GM13976 (cell line): ENCODE measurements around the gene TCFL5.

Source experiments
- DNase-seq: peaks from one replicate; pipeline ENCODE4 v3.0.0; 2012; ENCODE audit warnings: low spot score
- in situ Hi-C: fragments of 300-500 bp; cut with MboI; formaldehyde crosslinking; loops from one replicate; pipeline ENCODE4 v1.12.0; 2022; ENCODE audit warnings: low sequenced_read_pairs, mixed read lengths, inconsistent platforms; ENCODE audit not compliant: unreplicated experiment
- TF ChIP-seq, protein P1 (sequence below): IDR thresholded peaks from 2 replicates; pipeline ENCODE4 v1.5.1; 2012; ENCODE audit warnings: borderline replicate concordance, mild to moderate bottlenecking; ENCODE audit not compliant: insufficient read depth; ENCODE audit errors: extremely low read depth, missing control alignments, control extremely low read depth

TCFL5 gene

GRCh38 chr20:62826646-62827310, 34.8 kb downstream of the TCFL5 start:
- in situ Hi-C loops = no loop called here
- TF ChIP-seq, protein P1, sequence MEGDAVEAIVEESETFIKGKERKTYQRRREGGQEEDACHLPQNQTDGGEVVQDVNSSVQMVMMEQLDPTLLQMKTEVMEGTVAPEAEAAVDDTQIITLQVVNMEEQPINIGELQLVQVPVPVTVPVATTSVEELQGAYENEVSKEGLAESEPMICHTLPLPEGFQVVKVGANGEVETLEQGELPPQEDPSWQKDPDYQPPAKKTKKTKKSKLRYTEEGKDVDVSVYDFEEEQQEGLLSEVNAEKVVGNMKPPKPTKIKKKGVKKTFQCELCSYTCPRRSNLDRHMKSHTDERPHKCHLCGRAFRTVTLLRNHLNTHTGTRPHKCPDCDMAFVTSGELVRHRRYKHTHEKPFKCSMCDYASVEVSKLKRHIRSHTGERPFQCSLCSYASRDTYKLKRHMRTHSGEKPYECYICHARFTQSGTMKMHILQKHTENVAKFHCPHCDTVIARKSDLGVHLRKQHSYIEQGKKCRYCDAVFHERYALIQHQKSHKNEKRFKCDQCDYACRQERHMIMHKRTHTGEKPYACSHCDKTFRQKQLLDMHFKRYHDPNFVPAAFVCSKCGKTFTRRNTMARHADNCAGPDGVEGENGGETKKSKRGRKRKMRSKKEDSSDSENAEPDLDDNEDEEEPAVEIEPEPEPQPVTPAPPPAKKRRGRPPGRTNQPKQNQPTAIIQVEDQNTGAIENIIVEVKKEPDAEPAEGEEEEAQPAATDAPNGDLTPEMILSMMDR = no peak
- no peak for DNase-seq

DNA sequence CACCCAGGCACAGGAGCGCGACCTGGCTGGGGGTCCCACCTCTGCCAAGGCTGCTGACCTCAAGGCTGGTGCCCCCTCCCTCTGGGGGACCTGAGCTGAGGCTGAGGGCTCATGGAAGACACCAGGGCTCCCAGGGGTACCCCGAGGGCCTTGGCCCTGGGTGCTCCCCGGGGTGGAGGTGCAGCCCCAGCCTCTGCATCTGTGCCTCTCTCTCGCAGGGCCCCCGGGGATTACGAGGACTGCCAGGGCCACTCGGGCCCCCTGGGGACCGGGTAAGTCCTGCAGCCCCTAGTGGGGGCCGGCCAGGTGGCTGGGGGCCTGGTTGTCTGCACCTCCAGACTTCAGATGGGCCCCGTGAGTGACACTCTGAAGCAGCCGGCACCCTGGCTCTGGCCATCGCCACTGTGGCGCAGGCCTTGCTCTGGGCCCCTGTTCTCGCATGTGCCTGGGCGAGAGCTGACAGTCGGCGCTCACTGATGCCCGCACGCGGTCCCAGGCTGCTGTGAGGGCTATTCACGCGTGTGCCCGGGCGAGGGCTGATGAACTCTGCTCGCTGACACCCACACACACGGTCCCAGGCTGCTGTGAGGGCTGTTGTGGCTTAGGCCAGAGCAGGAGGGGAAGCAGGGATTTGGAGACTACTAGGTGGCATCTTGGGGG, 35.5 kb downstream of the TCFL5 start:
- in situ Hi-C loops = no loop called here
- TF ChIP-seq, protein P1 = no peak

DNA sequence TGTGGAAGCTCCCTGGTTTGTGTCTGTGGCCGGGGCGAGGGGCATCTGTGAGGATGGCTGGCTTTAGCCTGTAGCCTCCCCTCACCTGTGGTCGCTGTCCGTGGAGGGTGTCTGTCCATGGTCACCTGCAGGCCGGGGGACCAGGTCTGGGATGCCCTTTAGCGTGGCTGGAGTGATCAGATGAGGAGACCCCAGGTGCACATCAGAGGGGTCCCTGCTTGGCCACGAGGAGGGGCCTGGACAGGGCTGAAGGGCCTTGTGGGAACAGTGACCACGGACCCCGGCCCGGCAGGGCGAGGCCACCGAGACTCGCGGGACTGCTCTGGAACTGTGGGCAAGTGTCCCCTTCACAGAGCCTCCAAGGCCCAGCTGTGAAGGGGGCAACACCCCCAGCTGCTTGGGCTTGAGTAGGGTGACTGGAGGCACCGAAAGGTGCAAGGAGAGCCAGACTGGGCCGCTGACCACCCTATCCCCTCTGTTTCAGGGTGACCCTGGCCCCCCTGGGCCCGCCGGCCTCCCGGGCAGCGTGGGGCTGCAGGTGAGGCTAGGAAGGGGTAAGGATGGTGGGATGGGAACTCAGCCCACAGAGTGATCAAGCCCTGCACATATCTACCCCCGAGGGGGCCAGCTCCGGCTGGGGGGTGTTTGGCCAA, 36.2 kb downstream of the TCFL5 start:
- in situ Hi-C loops = no loop called here

More for the DNA sequence above, 35.5 kb downstream of the TCFL5 start:
- no peak for DNase-seq

GRCh38 chr20:62824476-62825332, 36.9 kb downstream of the TCFL5 start:
- TF ChIP-seq, protein P1 = no peak
- peak; percentile 78 for DNase-seq
- in situ Hi-C loops = no loop called here

More for the DNA sequence above, 36.2 kb downstream of the TCFL5 start:
- TF ChIP-seq, protein P1 = no peak
- DNase-seq = no peak

- in situ Hi-C loops = no loop called here
- DNase-seq = no peak
- TF ChIP-seq, protein P1 = no peak
These were observed 37.7 kb downstream of the TCFL5 start for GRCh38 chr20:62823688-62824475.
